ENCODE measurements around the gene COL4A1.

COL4A1 gene

DNA sequence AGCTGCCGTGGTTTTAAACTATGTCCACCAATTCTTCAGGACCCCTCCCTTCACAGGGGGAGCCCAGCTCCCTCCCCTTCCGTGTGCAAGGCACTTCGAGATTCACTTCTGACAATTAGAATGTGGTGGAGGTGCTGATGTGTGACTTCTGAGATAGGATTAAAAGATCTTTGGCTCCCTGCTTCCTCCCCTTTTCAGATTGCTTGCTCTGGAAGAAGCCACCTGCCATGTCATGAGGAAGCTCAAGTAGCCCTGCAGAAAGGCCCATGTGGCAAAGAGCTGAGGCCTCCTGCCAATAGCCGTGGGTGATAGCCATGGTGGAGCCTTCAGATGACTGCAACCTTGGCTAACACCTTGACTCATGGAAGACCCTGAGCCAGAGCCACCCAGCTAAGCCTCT lies 204.9 kb downstream of the COL4A1 start:
- Histone ChIP-seq H3K4me2 (ENCODE audit: low read depth, low read length, poor library complexity, severe bottlenecking) (no peak overlapping the region), H3K27me3 (ENCODE audit: insufficient read depth, low read length, poor library complexity, severe bottlenecking) (no peaks in the 10 kb centered on the region), H3K9ac (ENCODE audit: low read depth, low read length, poor library complexity, severe bottlenecking) (no peak overlapping the region), H4K20me1 (ENCODE audit: insufficient read depth, low read length, poor library complexity, severe bottlenecking) (no peaks in the 10 kb centered on the region), H3F3A (ENCODE audit: low read depth) (no peaks in the 10 kb centered on the region), H3K4me3 (ENCODE audit: low read length, poor library complexity, severe bottlenecking) (no peak overlapping the region), H3K9me3 (ENCODE audit: insufficient read depth, low read depth, low read length) (peaks cover 5% of the 10 kb centered on the region; the same call in 1 of the 2 replicates), H3K79me2 (ENCODE audit: insufficient read depth, low read length) (no peaks in the 10 kb centered on the region), H3K9me2 (replicated peaks; ENCODE audit: low read depth, low read length) (no peaks in the 10 kb centered on the region), H3K4me1 (ENCODE audit: insufficient read depth, low read length, poor library complexity, severe bottlenecking) (no peaks in the 10 kb centered on the region), H2AFZ (ENCODE audit: low read length) (no peak overlapping the region), H3K36me3 (ENCODE audit: insufficient read depth, low read length) (no peaks in the 10 kb centered on the region)
- TF ChIP-seq EZH2phosphoT487 (IDR thresholded peaks at IDR 0.05; ENCODE audit: borderline replicate concordance), result no peak
- TF ChIP-seq CTCF (conservative IDR thresholded peaks at IDR 0.05; ENCODE audit: low read length), result no peak

DNA sequence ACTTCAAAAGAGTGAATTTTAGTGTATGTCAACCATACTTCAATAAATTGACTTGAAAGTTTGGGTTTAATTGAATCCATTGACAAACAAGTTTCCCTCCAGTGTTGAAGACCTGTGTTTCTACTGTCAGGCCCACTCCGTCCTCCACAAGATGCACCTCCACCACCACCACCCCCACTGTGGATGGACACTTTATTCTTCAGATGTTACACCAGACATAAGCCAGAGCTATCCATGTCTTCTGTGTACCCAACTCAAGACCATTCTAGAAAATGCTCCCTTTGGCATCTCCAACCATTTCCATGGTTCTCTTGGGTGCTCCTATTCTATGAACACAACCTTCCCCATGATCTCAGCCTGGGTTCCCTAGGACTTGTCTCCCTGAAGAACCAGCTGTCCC lies 207.0 kb downstream of the COL4A1 start:
- Histone ChIP-seq H3K79me2 (ENCODE audit: insufficient read depth, low read length) (no peaks in the 10 kb centered on the region), H4K20me1 (ENCODE audit: insufficient read depth, low read length, poor library complexity, severe bottlenecking) (no peaks in the 10 kb centered on the region), H3F3A (ENCODE audit: low read depth) (no peaks in the 10 kb centered on the region), H3K9ac (ENCODE audit: low read depth, low read length, poor library complexity, severe bottlenecking) (no peak overlapping the region), H3K4me3 (ENCODE audit: low read length, poor library complexity, severe bottlenecking) (no peak overlapping the region), H3K9me3 (ENCODE audit: insufficient read depth, low read depth, low read length) (peaks cover 5% of the 10 kb centered on the region; the same call in 1 of the 2 replicates), H3K9me2 (replicated peaks; ENCODE audit: low read depth, low read length) (no peaks in the 10 kb centered on the region), H3K4me2 (ENCODE audit: low read depth, low read length, poor library complexity, severe bottlenecking) (no peak overlapping the region), H3K4me1 (ENCODE audit: insufficient read depth, low read length, poor library complexity, severe bottlenecking) (no peaks in the 10 kb centered on the region), H2AFZ (ENCODE audit: low read length) (no peak overlapping the region), H3K36me3 (ENCODE audit: insufficient read depth, low read length) (no peaks in the 10 kb centered on the region), H3K27me3 (ENCODE audit: insufficient read depth, low read length, poor library complexity, severe bottlenecking) (no peaks in the 10 kb centered on the region)
- no peak for TF ChIP-seq CTCF (conservative IDR thresholded peaks at IDR 0.05; ENCODE audit: low read length)

Data from Loucy (cell line).